Motor neuron (in vitro differentiated cells): ENCODE measurements around the gene CLDN16. TPM values are rescaled to one million over a fixed set of nuclear protein-coding genes. Genes with fewer than 3 reads are reported as not detected.

Source experiments
- ATAC-seq, 8 experiments: fragments of 200-7000 bp; cut with Tn5 transposase; replicated peaks in 6 of 8; 2 replicates each; pipeline ENCODE4 v1.8.0; 2021; ENCODE audit warnings: mild to moderate bottlenecking in 8 of 8, moderate library complexity in 8 of 8
- H3K27ac ChIP-seq, 2 donors: fragments of 250-450 bp; sonication (Bioruptor Pico); 2 replicates each; pipeline ENCODE4 v1.9.0; 2021; ENCODE audit warnings: antibody characterized with exemption in 2 of 2, mild to moderate bottlenecking in 2 of 2, moderate library complexity in 1 of 2
- H3K4me1 ChIP-seq, 2 donors: fragments of 250-450 bp; sonication (Bioruptor Pico); replicated peaks in 1 of 2; 2 replicates each; pipeline ENCODE4 v1.6.1; 2021; ENCODE audit warnings: antibody characterized with exemption in 2 of 2, mild to moderate bottlenecking in 2 of 2, moderate library complexity in 1 of 2
- H3K4me3 ChIP-seq, 5 donors: fragments of 250-450 bp; sonication (Bioruptor Pico); 2 replicates each; pipeline ENCODE4 v1.9.0; 2021; ENCODE audit warnings: antibody characterized with exemption in 5 of 5, mild to moderate bottlenecking in 5 of 5, moderate library complexity in 4 of 5
- WGBS, 10 experiments: fragments of 450-650 bp; shearing (Covaris generic); methylation state at CpG; one replicate each; pipeline ENCODE4 v1.0.0; 2022; 5-methylcytosine and 5-hydroxymethylcytosine counted together
- in situ Hi-C, 9 experiments: fragments of 400-800 bp; cut with MboI; loops; one replicate each; pipeline ENCODE4 v1.15.0; 2021; ENCODE audit warnings: low sequenced_read_pairs in 9 of 9, low pct_unique_long_range_greater_than_20kb in 2 of 9; ENCODE audit not compliant: unreplicated experiment in 9 of 9
- total RNA-seq, 8 experiments: library from RNA; unstranded; fragments of 300-600 nt; gene quantifications; 2 replicates each; pipeline versions ENCODE4 v1.2.3 to v1.2.4, GENCODE V29; 2022

CLDN16 gene
- total RNA-seq, 8 experiments from 2014 or later = 0.05 to 0.21 (median 0.12) TPM; not detected in 4

DNA sequence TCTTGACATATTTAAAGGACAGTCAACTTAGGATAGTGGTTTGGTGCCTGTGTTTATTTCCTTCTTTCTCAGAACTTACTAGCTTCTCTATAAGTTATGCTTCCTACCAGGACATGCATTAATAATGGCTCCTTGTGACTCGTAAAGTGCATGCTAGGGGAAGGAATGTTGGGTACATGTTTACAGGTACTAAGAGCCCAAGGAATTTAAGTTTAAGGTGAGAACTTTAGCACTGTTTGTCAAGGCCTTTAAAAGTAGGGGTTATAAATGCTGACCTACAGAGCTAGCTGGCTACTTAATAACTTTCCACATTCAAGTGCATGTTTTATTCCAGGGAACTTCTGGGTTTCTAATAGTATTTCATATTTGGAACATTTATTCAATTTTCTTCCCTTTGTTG lies 61.8 kb downstream of the CLDN16 start, which contains the start of gene TMEM207:
TSS of gene TMEM207 (minus strand) at position 101 of the 400 bp plus-strand sequence. CDS start at position 9, 92 bp downstream.
- H3K4me3 ChIP-seq = no peak within 1 kb of the TSS
- 80 to 100% (median 100%) methylated on average over 1 of the region's 1 CpG; no CpG with 5 or more reads in 3 of the 10 experiments for WGBS, 10 experiments
- no peak within 1 kb of the TSS for H3K27ac ChIP-seq
- H3K4me1 ChIP-seq = peaks cover 0 to 2% of the 10 kb centered on the region in 2 donors
- no peak for ATAC-seq
- in situ Hi-C loops = loop anchor here in 2 of 9 experiments (25.0 kb wide), 2 partner anchors 238 to 488 kb away; no protein-coding TSS in a partner anchor

DNA sequence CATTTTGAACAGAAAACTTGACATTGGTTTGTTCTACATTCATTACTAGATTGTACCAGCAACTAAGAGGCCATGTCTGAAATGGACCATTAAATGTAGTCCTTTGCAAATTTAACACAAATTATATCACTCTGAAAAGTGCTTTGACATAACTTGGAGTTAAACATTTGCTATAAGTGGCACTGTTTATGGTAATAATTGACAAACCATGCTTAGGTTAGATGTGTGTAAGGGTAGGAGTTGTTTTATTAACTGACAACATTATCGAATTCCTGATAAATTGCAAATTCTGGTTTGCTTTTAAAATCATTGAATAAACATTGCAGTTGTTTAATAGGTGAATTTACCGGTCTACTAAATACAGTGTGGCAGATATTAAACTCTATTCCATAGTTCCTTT lies 67.9 kb downstream of the CLDN16 start:
- no peaks in the 10 kb centered on the region for H3K4me1 ChIP-seq
- 63 to 100% (median 96%) methylated on average over 1 to 2 of the region's 2 CpGs; no CpG with 5 or more reads in 1 of the 10 experiments for WGBS, 10 experiments
- ATAC-seq = no peak
- no peak overlapping the region for H3K27ac ChIP-seq
- H3K4me3 ChIP-seq = no peak overlapping the region
- in situ Hi-C loops = no loop called here

DNA sequence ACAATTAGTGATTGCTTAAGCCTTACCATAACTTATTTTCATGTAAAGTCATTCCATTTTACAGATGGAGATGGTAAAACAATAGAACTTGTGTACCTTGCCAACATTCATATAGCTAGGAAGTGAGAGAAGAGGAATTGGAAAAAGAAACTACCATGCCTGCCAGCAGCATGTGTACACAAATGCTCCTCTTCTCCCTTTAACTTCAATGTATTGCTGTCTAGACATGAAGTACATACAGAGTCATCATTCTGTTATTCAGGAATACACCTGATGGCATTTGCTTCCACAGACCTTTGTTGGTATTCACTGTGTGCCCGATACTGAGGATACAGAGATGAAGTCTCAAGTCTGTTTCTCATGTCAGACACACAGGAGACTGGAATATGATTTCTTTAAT lies 68.8 kb downstream of the CLDN16 start:
- in situ Hi-C loops = no loop called here
- 40 to 100% (median 82%) methylated on average over 1 of the region's 1 CpG; no CpG with 5 or more reads in 2 of the 10 experiments for WGBS, 10 experiments
- H3K4me3 ChIP-seq = no peak overlapping the region
- H3K4me1 ChIP-seq = no peaks in the 10 kb centered on the region
- ATAC-seq = peak in 1 of 8 experiments; percentile 27
- H3K27ac ChIP-seq = no peak overlapping the region

DNA sequence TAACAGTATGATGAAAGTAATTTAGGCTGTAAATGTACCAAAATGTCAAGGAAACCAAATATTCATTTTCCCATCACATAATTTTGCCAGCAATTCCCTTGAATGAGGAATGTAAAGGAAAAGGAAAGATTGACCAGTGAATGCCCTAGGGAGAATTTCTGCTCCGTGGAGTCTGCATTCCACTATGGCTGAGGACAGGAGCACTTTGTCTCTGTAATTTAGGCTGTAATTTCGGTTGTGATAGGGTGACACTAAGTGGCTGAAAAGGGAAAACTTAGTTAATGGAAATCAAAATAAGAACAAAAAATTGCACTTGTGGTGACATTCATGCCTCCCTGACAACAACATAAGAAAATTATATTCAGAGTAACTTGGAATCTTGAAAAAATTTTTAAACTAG lies 70.1 kb downstream of the CLDN16 start:
- WGBS, 10 experiments = 0 to 86% (median 42%) methylated on average over 1 to 2 of the region's 2 CpGs; no CpG with 5 or more reads in 1 of the 10 experiments
- Histone ChIP-seq H3K4me3 (no peak overlapping the region), H3K27ac (no peak overlapping the region), H3K4me1 (no peaks in the 10 kb centered on the region)
- no peak for ATAC-seq
- in situ Hi-C loops = no loop called here

Other genes with a start within 250 kb of the CLDN16 start
- gene CLDN1, start 65.7 kb upstream of the CLDN16 start, total RNA-seq = 10 to 100 TPM in 1 of 8 experiments, 1 to 10 TPM in 3, under 1 TPM in 3, not detected in 1; 0.14 to 32.0 (median 1.1) TPM
- under 1 TPM in 3 of 8 experiments, not detected in 5; 0.13 to 0.43 (median 0.14) TPM for gene TMEM207, start 61.7 kb downstream of the CLDN16 start, total RNA-seq
- 10 to 100 TPM in 1 of 8 experiments, 1 to 10 TPM in 7; 1.9 to 31.3 (median 4.1) TPM for gene IL1RAP, start 125.9 kb downstream of the CLDN16 start, total RNA-seq